Motor neuron (in vitro differentiated cells): Measurements from ENCODE around the gene NPY. TPM values are rescaled to one million over a fixed set of nuclear protein-coding genes. Genes with fewer than 3 reads are reported as not detected.
A peak's percentile ranks its signal among the peaks of the same experiment; 100 is the strongest.
"Not testable (repeated sequence)": the region's sequence is repeated elsewhere in the genome, so short reads cannot be mapped to it uniquely, and the experiment has no call there.

Experiments
- ATAC-seq, 8 experiments: fragments of 200-7000 bp; cut with Tn5 transposase; replicated peaks in 6 of 8; 2 replicates each; pipeline ENCODE4 v1.8.0; 2021; ENCODE audit warnings: mild to moderate bottlenecking in 8 of 8, moderate library complexity in 8 of 8
- H3K27ac ChIP-seq, 2 donors: fragments of 250-450 bp; sonication (Bioruptor Pico); 2 replicates each; pipeline ENCODE4 v1.9.0; 2021; ENCODE audit warnings: antibody characterized with exemption in 2 of 2, mild to moderate bottlenecking in 2 of 2, moderate library complexity in 1 of 2
- H3K4me1 ChIP-seq, 2 donors: fragments of 250-450 bp; sonication (Bioruptor Pico); replicated peaks in 1 of 2; 2 replicates each; pipeline ENCODE4 v1.6.1; 2021; ENCODE audit warnings: antibody characterized with exemption in 2 of 2, mild to moderate bottlenecking in 2 of 2, moderate library complexity in 1 of 2
- H3K4me3 ChIP-seq, 5 donors: fragments of 250-450 bp; sonication (Bioruptor Pico); 2 replicates each; pipeline ENCODE4 v1.9.0; 2021; ENCODE audit warnings: antibody characterized with exemption in 5 of 5, mild to moderate bottlenecking in 5 of 5, moderate library complexity in 4 of 5
- WGBS, 10 experiments: fragments of 450-650 bp; shearing (Covaris generic); methylation state at CpG; one replicate each; pipeline ENCODE4 v1.0.0; 2022; 5-methylcytosine and 5-hydroxymethylcytosine counted together
- in situ Hi-C, 9 experiments: fragments of 400-800 bp; cut with MboI; loops; one replicate each; pipeline ENCODE4 v1.15.0; 2021; ENCODE audit warnings: low sequenced_read_pairs in 9 of 9, low pct_unique_long_range_greater_than_20kb in 2 of 9; ENCODE audit not compliant: unreplicated experiment in 9 of 9
- total RNA-seq, 8 experiments: library from RNA; unstranded; fragments of 300-600 nt; gene quantifications; 2 replicates each; pipeline versions ENCODE4 v1.2.3 to v1.2.4, GENCODE V29; 2022

The NPY gene
- total RNA-seq, result 1 to 10 TPM in 1 of 8 experiments, under 1 TPM in 2, not detected in 5; 0.54 to 5.4 (median 0.90) TPM

- WGBS, 10 experiments, result 0 to 4% (median 1%) methylated on average over 1 to 17 of the region's 73 CpGs; no CpG with 5 or more reads in 4 of the 10 experiments
- Histone ChIP-seq H3K4me1 (peaks cover 3 to 4% of the 10 kb centered on the region in 2 donors), H3K27ac (no peak within 1 kb of the TSS), H3K4me3 (peak within 1 kb of the TSS; percentile 19 to 27 (median 22))
- in situ Hi-C loops, result loop anchor here in 1 of 9 experiments (25.0 kb wide), 1 partner anchor 422 kb away; no protein-coding TSS in a partner anchor
- ATAC-seq, result peak in 6 of 8 experiments; percentile 56 to 80 (median 74)
Observed at GRCh38 chr7:24283897-24284698, at the start of gene NPY. NPY (plus strand) TSS chr7:24284190; CDS start chr7:24285241, 1,051 bp downstream.

- Histone ChIP-seq H3K27ac (no peak overlapping the region), H3K4me1 (no peaks in the 10 kb centered on the region), H3K4me3 (no peak overlapping the region)
- in situ Hi-C loops, result no loop called here
- ATAC-seq, result no peak
Observed at GRCh38 chr7:24239260-24239659, 44.7 kb upstream of the NPY start.

DNA sequence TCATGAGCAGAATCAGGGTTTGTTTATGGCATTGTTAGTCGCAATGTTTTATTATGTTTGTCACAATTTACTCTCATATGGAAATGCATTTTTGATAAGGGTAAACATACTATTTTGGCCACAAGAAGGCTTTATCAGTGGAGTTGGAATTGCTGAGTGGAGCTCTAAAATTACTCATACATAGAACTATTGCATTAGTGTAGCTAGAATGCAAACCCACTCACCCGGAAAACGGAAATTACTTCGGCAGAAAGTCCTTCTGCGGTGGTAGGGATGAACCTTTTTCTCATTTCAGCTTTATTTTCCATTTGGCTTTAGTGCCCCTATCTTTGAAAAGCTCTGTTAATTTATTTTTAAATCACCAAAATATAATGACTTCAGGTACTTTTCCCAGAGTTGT lies 42.8 kb upstream of the NPY start:
- H3K4me3 ChIP-seq, result no peak overlapping the region
- in situ Hi-C loops, result no loop called here
- H3K4me1 ChIP-seq, result no peaks in the 10 kb centered on the region
- no peak overlapping the region for H3K27ac ChIP-seq
- ATAC-seq, result no peak
- 47 to 100% (median 90%) methylated on average over 2 to 5 of the region's 5 CpGs; no CpG with 5 or more reads in 2 of the 10 experiments for WGBS, 10 experiments

- in situ Hi-C loops, result no loop called here
- 4 to 100% (median 53%) methylated on average over 1 to 2 of the region's 2 CpGs for WGBS, 10 experiments
- no peak for ATAC-seq
- Histone ChIP-seq H3K4me1 (no peaks in the 10 kb centered on the region), H3K27ac (no peak overlapping the region), H3K4me3 (no peak overlapping the region)
Observed at GRCh38 chr7:24244554-24244953, 39.4 kb upstream of the NPY start.

- Histone ChIP-seq H3K27ac (no peak overlapping the region), H3K4me3 (no peak overlapping the region), H3K4me1 (no peaks in the 10 kb centered on the region)
- no peak for ATAC-seq
- in situ Hi-C loops, result no loop called here
Observed at GRCh38 chr7:24245362-24245761, 38.6 kb upstream of the NPY start.

GRCh38 chr7:24249266-24249665 lies 34.7 kb upstream of the NPY start:
- 20 to 100% (median 71%) methylated on average over 2 to 7 of the region's 7 CpGs; no CpG with 5 or more reads in 2 of the 10 experiments for WGBS, 10 experiments
- H3K4me3 ChIP-seq, result no peak overlapping the region
- ATAC-seq, result no peak
- no peaks in the 10 kb centered on the region for H3K4me1 ChIP-seq
- in situ Hi-C loops, result no loop called here
- no peak overlapping the region for H3K27ac ChIP-seq

GRCh38 chr7:24251568-24251967 lies 32.4 kb upstream of the NPY start:
- H3K27ac ChIP-seq, result no peak overlapping the region
- no peak for ATAC-seq
- WGBS, 10 experiments, result 0 to 76% (median 42%) methylated on average over 2 of the region's 2 CpGs; no CpG with 5 or more reads in 1 of the 10 experiments
- in situ Hi-C loops, result no loop called here
- H3K4me1 ChIP-seq, result no peaks in the 10 kb centered on the region
- H3K4me3 ChIP-seq, result no peak overlapping the region

GRCh38 chr7:24255139-24255538 lies 28.9 kb upstream of the NPY start:
- no peak overlapping the region for H3K4me3 ChIP-seq
- H3K27ac ChIP-seq, result no peak overlapping the region
- no peak for ATAC-seq
- in situ Hi-C loops, result no loop called here
- H3K4me1 ChIP-seq, result no peaks in the 10 kb centered on the region
- 10 to 94% (median 70%) methylated on average over 2 to 6 of the region's 6 CpGs; no CpG with 5 or more reads in 1 of the 10 experiments for WGBS, 10 experiments

DNA sequence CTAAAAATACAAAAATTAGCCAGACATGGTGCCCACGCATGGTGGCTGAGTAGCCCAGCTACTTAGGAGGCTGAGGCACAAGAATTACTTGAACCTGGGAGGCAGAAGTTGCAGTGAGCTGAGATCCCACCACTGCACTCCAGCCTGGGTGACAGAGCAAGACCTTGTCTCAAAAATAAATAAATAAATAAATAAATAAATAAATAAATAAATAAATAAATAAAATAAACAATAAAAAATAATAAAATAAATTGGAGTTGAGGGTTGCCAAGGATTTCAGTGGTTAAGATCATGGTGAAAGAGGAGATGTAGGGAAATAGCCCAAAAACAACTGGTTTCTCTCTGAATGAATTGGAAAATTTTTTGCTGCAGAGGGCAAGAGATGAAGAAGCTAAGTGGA lies 25.7 kb upstream of the NPY start:
- ATAC-seq, H3K4me3 ChIP-seq, H3K4me1 ChIP-seq, in situ Hi-C loops, H3K27ac ChIP-seq: not testable (repeated sequence)
- 0 to 90% (median 30%) methylated on average over 1 of the region's 1 CpG; no CpG with 5 or more reads in 6 of the 10 experiments for WGBS, 10 experiments

DNA sequence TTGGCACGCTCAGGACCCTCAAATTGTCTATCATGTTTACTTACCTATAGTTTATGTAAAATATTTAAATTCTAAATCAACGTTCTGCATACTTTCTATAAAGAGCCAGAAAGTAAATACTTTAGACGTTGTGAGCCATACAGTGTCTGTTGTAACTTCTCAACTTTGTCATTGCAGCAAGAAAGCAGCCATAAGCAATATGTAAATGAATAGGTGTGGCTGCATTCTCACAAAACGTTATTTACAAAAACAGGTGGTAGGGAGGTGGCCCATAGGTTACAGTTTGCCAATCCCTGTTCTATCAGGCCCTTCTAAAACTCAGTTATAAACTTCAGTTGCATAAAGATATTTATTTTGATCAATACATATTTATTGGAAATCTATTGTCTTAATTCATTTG lies 12.1 kb upstream of the NPY start:
- no peaks in the 10 kb centered on the region for H3K4me1 ChIP-seq
- peak in 3 of 8 experiments; percentile 32 to 64 (median 53) for ATAC-seq
- in situ Hi-C loops, result no loop called here
- no peak overlapping the region for H3K27ac ChIP-seq
- H3K4me3 ChIP-seq, result no peak overlapping the region
- WGBS, 10 experiments, result 0 to 76% (median 40%) methylated on average over 2 to 4 of the region's 4 CpGs; no CpG with 5 or more reads in 1 of the 10 experiments

DNA sequence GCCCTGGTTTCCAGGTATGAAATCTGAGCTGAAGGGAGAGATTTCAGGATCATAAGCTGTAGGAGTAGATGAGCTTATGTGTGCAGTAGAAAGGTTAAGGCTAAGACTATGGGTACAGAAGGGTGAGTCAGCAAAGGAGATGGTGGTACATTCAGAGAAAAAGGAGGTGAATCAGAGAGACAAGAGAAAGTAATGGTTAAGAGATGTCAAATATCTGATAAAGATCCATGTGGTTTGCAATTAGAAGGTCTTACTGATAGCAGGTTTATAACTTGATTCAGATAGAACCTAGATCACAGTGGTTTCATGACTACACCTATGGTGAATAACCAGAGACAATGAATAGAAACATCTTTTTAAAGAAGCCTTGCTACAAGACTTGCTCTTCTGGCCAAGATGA lies 4.5 kb upstream of the NPY start:
- ATAC-seq, result no peak
- in situ Hi-C loops, result loop anchor here in 1 of 9 experiments (25.0 kb wide), 1 partner anchor 417 kb away; no protein-coding TSS in a partner anchor
- no peak overlapping the region for H3K27ac ChIP-seq
- H3K4me3 ChIP-seq, result no peak overlapping the region
- no peaks in the 10 kb centered on the region for H3K4me1 ChIP-seq

- Histone ChIP-seq H3K4me1 (peaks cover 0 to 4% of the 10 kb centered on the region in 2 donors), H3K27ac (no peak overlapping the region), H3K4me3 (peak overlapping the region; percentile 19 to 27 (median 22))
- 23% methylated on average over 5 of the region's 19 CpGs; no CpG with 5 or more reads in 9 of the 10 experiments for WGBS, 10 experiments
- peak in 1 of 8 experiments; percentile 8 for ATAC-seq
- in situ Hi-C loops, result loop anchor here in 1 of 9 experiments (25.0 kb wide), 1 partner anchor 421 kb away; no protein-coding TSS in a partner anchor
Observed at GRCh38 chr7:24283554-24283896, 465 bp upstream of the NPY start.

DNA sequence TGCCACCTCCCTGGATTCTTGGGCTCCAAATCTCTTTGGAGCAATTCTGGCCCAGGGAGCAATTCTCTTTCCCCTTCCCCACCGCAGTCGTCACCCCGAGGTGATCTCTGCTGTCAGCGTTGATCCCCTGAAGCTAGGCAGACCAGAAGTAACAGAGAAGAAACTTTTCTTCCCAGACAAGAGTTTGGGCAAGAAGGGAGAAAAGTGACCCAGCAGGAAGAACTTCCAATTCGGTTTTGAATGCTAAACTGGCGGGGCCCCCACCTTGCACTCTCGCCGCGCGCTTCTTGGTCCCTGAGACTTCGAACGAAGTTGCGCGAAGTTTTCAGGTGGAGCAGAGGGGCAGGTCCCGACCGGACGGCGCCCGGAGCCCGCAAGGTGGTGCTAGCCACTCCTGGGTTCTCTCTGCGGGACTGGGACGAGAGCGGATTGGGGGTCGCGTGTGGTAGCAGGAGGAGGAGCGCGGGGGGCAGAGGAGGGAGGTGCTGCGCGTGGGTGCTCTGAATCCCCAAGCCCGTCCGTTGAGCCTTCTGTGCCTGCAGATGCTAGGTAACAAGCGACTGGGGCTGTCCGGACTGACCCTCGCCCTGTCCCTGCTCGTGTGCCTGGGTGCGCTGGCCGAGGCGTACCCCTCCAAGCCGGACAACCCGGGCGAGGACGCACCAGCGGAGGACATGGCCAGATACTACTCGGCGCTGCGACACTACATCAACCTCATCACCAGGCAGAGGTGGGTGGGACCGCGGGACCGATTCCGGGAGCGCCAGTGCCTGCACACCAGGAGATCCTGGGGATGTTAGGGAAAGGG lies 913 bp downstream of the NPY start:
- WGBS, 10 experiments, result 0 to 17% (median 7%) methylated on average over 1 to 3 of the region's 51 CpGs; no CpG with 5 or more reads in 6 of the 10 experiments
- H3K27ac ChIP-seq, result no peak overlapping the region
- in situ Hi-C loops, result loop anchor here in 1 of 9 experiments (25.0 kb wide), 1 partner anchor 423 kb away; no protein-coding TSS in a partner anchor
- peaks cover 3 to 4% of the 10 kb centered on the region in 2 donors for H3K4me1 ChIP-seq
- peak in 6 of 8 experiments; percentile 42 to 69 (median 50) for ATAC-seq
- H3K4me3 ChIP-seq, result peak overlapping the region in 3 of 5 donors; percentile 19 to 27 (median 24)
